ENCODE measurements around the gene KCNJ4.
"Not testable (repeated sequence)": the region's sequence is repeated elsewhere in the genome, so short reads cannot be mapped to it uniquely, and the experiment has no call there.

KCNJ4 gene

DNA sequence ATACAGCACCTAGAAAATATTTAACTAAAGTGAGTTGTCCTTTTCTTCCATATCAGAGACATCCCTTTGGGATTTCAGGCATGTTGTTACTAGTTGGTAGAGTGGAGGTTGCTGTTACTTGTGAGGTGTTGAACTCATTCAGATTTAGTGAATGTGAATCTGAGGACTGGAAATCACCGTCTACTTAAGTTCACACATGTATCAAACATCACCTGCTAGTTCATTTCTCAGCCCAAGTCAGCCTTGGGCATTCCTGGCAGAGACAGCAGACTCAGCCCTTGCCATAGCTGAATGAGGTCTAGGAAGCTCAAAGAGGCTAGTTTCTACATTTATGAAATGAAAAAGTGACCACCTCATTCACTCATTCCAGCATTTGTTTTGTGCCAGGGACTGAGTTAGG lies 22.6 kb upstream of the KCNJ4 start:
- DNase-seq (ENCODE audit: low read depth) = no peak
- TF ChIP-seq, protein P1, sequence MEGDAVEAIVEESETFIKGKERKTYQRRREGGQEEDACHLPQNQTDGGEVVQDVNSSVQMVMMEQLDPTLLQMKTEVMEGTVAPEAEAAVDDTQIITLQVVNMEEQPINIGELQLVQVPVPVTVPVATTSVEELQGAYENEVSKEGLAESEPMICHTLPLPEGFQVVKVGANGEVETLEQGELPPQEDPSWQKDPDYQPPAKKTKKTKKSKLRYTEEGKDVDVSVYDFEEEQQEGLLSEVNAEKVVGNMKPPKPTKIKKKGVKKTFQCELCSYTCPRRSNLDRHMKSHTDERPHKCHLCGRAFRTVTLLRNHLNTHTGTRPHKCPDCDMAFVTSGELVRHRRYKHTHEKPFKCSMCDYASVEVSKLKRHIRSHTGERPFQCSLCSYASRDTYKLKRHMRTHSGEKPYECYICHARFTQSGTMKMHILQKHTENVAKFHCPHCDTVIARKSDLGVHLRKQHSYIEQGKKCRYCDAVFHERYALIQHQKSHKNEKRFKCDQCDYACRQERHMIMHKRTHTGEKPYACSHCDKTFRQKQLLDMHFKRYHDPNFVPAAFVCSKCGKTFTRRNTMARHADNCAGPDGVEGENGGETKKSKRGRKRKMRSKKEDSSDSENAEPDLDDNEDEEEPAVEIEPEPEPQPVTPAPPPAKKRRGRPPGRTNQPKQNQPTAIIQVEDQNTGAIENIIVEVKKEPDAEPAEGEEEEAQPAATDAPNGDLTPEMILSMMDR (IDR thresholded peaks at IDR 0.05; ENCODE audit: control insufficient read depth, insufficient read depth, low read depth, low read length, missing control alignments) = no peak
- H3K4me3 ChIP-seq (ENCODE audit: control insufficient read depth, low read depth, low read length) = no peak overlapping the region

DNA sequence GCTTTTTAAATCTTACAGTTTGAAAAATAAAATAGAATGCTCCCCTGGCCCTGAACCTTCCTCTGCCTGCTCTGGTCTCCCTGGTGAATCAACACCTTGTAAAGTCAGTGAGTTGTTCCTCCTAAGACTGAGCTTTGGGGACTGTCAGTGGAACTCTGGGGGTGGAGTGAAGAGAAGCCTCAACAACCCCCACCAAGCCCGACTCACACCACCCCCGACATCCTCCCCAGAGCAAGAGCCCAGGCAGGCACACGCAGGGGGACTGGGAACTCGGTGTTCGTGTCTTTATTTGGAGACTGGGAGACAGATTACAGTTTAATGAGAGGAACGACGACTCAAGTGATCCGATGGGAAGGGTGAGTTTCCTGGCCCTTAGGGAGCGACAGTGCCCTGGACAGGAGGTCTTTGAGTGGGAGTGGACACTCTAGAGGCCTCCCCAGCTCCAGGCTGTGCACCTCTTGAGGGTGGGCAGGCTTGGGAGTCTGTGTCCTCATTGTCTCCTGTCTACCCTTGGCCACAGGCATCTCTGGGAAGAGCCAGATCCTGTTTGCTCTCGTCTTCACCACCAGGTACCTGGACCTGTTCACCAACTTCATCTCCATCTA lies 19.1 kb upstream of the KCNJ4 start:
- TF ChIP-seq, protein P1 (IDR thresholded peaks at IDR 0.05; ENCODE audit: control insufficient read depth, insufficient read depth, low read depth, low read length, missing control alignments) = no peak
- H3K4me3 ChIP-seq (ENCODE audit: control insufficient read depth, low read depth, low read length) = no peak overlapping the region
- DNase-seq (ENCODE audit: low read depth) = no peak

DNA sequence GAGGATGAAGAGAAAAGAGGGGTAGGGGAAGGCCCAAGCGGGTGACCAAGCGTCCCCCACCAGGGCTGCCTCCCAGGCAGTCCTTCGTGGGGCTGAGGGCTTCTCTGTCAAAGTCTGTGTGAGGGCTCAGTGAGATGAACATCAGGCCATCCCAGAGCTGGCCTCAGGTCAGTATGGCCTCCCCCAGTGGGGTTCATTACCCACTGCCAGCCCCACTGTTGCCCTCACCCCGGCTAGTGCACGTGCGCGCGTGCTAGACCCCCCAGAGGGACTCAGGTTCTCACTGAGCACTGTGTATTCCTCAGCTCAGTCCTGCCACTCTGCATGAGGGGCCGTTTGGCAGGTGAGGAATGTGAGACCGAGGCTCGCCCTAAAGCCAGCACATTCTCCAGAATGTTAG lies 16.2 kb upstream of the KCNJ4 start:
- no peak for DNase-seq (ENCODE audit: low read depth)
- TF ChIP-seq, protein P1 (IDR thresholded peaks at IDR 0.05; ENCODE audit: control insufficient read depth, insufficient read depth, low read depth, low read length, missing control alignments) = no peak
- no peak overlapping the region for H3K4me3 ChIP-seq (ENCODE audit: control insufficient read depth, low read depth, low read length)

DNA sequence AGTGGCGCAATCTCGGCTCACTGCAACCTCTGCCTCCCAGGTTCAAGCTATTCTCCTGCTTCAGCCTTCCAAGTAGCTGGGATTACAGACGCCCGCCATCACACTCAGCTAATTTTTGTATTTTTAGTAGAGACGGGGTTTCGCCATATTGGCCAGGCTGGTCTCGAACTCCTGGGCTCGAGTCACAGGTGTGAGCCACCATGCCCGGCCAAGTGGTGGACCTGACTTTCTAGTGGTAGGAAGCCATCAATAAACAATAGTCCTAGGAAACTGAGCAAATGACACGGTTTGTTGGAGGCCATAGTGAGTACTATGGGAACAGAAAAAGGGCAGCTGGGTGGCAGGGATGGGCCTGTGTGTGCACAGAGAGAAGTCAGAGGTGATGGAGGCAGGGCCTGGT lies 15.2 kb upstream of the KCNJ4 start:
- DNase-seq (ENCODE audit: low read depth); H3K4me3 ChIP-seq (ENCODE audit: control insufficient read depth, low read depth, low read length): not testable (repeated sequence)

DNA sequence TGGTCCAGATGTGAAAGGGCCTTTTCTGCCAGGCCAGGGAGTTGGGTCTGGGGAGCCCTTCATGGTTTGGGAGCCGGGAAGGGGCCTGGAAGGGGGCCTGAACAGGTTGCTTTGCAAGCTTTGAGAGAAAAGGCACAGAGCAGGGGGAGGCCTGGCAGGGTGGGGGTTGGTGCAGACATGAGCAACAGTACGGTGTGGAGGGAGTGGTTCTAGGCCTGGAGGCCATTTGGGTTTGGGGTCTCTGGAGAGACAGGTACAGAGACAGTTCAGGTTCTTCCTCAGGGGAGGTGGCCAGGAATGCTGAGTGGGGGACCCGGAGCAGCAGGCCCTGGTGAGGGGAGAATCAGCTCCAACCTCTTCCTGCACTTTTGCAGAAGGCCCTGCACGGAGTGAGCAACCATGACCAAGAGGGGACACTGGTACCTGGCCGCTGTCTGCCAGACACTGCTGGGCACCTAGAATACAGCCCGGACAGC lies 14.3 kb upstream of the KCNJ4 start:
- peak overlapping the region; percentile 94 for H3K4me3 ChIP-seq (ENCODE audit: control insufficient read depth, low read depth, low read length)
- no peak for DNase-seq (ENCODE audit: low read depth)
- TF ChIP-seq, protein P1 (IDR thresholded peaks at IDR 0.05; ENCODE audit: control insufficient read depth, insufficient read depth, low read depth, low read length, missing control alignments) = no peak

DNA sequence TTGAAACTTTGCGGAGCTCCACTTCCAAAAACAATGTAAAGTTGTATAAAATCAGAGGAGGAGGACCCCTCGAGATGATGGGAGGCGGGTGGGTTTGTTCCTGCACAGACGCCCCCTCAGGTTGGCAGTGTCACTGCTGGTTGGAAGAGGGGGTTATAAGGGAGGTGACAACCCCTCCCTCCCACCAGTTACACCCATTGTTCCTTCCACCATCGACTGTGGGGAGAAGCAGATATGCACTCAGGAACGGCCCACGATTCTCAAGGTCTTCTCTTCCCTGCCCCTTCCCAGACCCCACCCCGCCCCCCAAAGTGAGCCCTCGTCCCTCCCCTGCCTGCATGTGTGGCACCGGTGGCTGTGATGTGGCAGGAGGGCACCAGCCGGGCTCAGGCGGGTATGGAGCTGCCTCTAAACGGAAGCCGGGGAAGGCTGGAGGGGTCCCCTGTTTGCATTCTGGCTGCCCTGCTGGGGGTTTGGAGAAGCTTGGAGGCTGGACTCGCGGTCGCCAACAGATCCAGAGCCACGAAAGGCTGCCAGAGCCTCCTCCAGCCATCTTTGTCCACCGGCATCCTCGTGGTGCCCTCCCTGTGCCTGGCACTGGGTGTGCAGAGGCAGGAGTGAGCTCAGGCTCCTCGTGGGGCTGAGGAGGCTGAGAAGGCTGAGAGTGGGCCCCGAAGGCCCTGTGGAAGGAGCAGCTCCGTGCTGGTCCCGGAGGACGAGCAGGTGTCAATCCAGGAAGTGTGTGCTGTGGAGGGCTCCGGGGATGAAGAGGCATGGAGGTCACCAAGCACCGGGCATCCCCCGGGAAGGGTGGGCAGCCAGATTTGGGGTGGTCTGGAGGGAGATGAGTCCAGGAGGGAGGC lies 13.7 kb upstream of the KCNJ4 start:
- TF ChIP-seq, protein P1 (IDR thresholded peaks at IDR 0.05; ENCODE audit: control insufficient read depth, insufficient read depth, low read depth, low read length, missing control alignments) = peak; percentile 12
- H3K4me3 ChIP-seq (ENCODE audit: control insufficient read depth, low read depth, low read length) = peak overlapping the region; percentile 94
- DNase-seq (ENCODE audit: low read depth) = no peak

DNA sequence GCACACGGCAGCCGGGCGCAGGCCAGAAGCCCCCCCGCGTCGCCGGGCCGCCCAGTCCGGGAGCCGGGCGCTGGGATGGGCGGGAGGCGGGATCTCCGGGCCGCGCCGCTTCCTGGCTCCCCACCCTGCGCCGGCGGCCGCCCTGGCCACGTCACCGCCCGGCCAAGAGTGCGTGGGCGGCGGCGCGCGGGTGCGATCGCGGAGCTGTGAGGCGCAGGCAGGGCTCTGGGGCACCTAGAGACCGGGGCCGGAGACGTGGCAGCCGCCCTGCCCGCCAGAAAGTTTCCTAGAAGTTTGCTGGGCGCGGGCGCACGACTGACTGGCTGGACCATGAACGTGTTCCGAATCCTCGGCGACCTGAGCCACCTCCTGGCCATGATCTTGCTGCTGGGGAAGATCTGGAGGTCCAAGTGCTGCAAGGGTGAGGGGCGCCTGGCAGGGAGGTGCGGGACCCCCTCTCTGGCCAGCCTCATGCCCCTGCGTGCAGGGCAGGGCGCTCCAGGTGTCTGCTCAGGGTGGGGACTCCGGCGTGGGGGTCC lies 13.0 kb upstream of the KCNJ4 start, which contains the start of gene KDELR3:
KDELR3 (plus strand) TSS at position 193 of the 539 bp plus-strand sequence; CDS start at position 331, 138 bp downstream.
- no peak for DNase-seq (ENCODE audit: low read depth)
- H3K4me3 ChIP-seq (ENCODE audit: control insufficient read depth, low read depth, low read length) = peak within 1 kb of the TSS; percentile 94
- TF ChIP-seq, protein P1 (IDR thresholded peaks at IDR 0.05; ENCODE audit: control insufficient read depth, insufficient read depth, low read depth, low read length, missing control alignments) = no peak
